Measurements from ENCODE around the gene LRIT2. TPM values are rescaled to one million over a fixed set of nuclear protein-coding genes. Genes with fewer than 3 reads are reported as not detected.

Gene LRIT2
- total RNA-seq, 1 experiment from 2014 or later = not detected

GRCh38 chr10:84267503-84268126 lies 42.3 kb upstream of the LRIT2 start:
- no peak overlapping the region for H4K91ac ChIP-seq (ENCODE audit: insufficient read length, low read depth, low read length)
- no peak overlapping the region for H2AFZ ChIP-seq (ENCODE audit: low read length)
- no peak overlapping the region for H2BK120ac ChIP-seq (ENCODE audit: low read depth, low read length, poor library complexity, severe bottlenecking)
- TF ChIP-seq CTCF (conservative IDR thresholded peaks at IDR 0.05) = peak; percentile 93
- no peak overlapping the region for H3K23ac ChIP-seq (ENCODE audit: insufficient read length, low read depth, low read length)
- H3K18ac ChIP-seq (ENCODE audit: insufficient read length, low read depth, low read length) = no peak overlapping the region
- H3K27me3 ChIP-seq (ENCODE audit: insufficient read depth, low read length) = no peaks in the 10 kb centered on the region
- peaks cover 4% of the 10 kb centered on the region for H3K27me3 Mint-ChIP-seq (ENCODE audit: low read depth)
- H2BK15ac ChIP-seq (ENCODE audit: low read depth, low read length) = no peak overlapping the region
- H2BK12ac ChIP-seq (ENCODE audit: insufficient read length, low read depth, low read length) = no peak overlapping the region
- DNase-seq = peak; percentile 78
- peaks cover 17 to 19% of the 10 kb centered on the region in 2 experiments for H3K4me1 Mint-ChIP-seq
- H3K14ac ChIP-seq (ENCODE audit: insufficient read depth, low read length) = no peak overlapping the region
- H3K4me3 Mint-ChIP-seq = no peak overlapping the region
- no peaks in the 10 kb centered on the region for H3K9me3 Mint-ChIP-seq
- no peaks in the 10 kb centered on the region for H3K79me2 ChIP-seq (ENCODE audit: insufficient read depth, low read length)
- no peaks in the 10 kb centered on the region; the same call in 1 of the 2 replicates for H3K4me1 ChIP-seq (ENCODE audit: insufficient read depth, low read length)
- no peaks in the 10 kb centered on the region for H3K9me3 ChIP-seq (ENCODE audit: control insufficient read depth, low read depth, low read length)
- no peak overlapping the region for H4K5ac ChIP-seq (ENCODE audit: insufficient read length, low read depth, low read length)
- no peaks in the 10 kb centered on the region for H3K23me2 ChIP-seq (ENCODE audit: insufficient read length, low read depth, low read length, poor library complexity, severe bottlenecking)
- H3K56ac ChIP-seq (ENCODE audit: insufficient read length, low read depth, low read length) = no peak overlapping the region
- no CpG with 5 or more reads among the region's 7 CpGs for WGBS (ENCODE audit: extremely low coverage, insufficient read length, low lambda C conversion rate)
- no peaks in the 10 kb centered on the region for H3K36me3 Mint-ChIP-seq (ENCODE audit: insufficient read depth in 1 of 3, low read depth in 3 of 3)
- H2BK20ac ChIP-seq (ENCODE audit: low read depth, low read length, poor library complexity, severe bottlenecking) = no peak overlapping the region
- no peak overlapping the region for H3K4ac ChIP-seq (ENCODE audit: low read depth, low read length)
- no peaks in the 10 kb centered on the region for H4K20me1 ChIP-seq (ENCODE audit: control insufficient read depth, insufficient read depth, insufficient read length)
- no peak overlapping the region for H2BK5ac ChIP-seq (ENCODE audit: insufficient read length, low read length)
- H3K79me1 ChIP-seq (ENCODE audit: insufficient read depth, low read depth, low read length, poor library complexity, severe bottlenecking) = no peaks in the 10 kb centered on the region
- H2AK5ac ChIP-seq (ENCODE audit: insufficient read length, low read length) = no peak overlapping the region
- no peak overlapping the region for H3K4me2 ChIP-seq (ENCODE audit: insufficient read depth, insufficient read length, low read length)
- H3K9ac ChIP-seq (ENCODE audit: extremely low read depth, insufficient read length, low read length) = no peak overlapping the region
- H4K8ac ChIP-seq (replicated peaks; ENCODE audit: insufficient read length, low read depth, low read length) = no peak overlapping the region
- no peak overlapping the region for H3K27ac ChIP-seq (ENCODE audit: insufficient read length, low read depth, low read length)
- no peak overlapping the region for H3T11ph ChIP-seq (ENCODE audit: low read length)
- H3K27ac Mint-ChIP-seq = 0 out of 7 replicates have a peak overlapping the region, but pooled peaks of 1 of the 3 experiments have one; percentile 6

Data from H9 (cell line).